CD4-positive, alpha-beta T cell treated with Interleukin-21 for 1 hour (primary cell): ENCODE data around the gene SLBP.

ENCODE experiments used
- DNase-seq: peaks from one replicate; pipeline ENCODE4 v3.0.0-alpha.2; 2020

The SLBP gene

DNA sequence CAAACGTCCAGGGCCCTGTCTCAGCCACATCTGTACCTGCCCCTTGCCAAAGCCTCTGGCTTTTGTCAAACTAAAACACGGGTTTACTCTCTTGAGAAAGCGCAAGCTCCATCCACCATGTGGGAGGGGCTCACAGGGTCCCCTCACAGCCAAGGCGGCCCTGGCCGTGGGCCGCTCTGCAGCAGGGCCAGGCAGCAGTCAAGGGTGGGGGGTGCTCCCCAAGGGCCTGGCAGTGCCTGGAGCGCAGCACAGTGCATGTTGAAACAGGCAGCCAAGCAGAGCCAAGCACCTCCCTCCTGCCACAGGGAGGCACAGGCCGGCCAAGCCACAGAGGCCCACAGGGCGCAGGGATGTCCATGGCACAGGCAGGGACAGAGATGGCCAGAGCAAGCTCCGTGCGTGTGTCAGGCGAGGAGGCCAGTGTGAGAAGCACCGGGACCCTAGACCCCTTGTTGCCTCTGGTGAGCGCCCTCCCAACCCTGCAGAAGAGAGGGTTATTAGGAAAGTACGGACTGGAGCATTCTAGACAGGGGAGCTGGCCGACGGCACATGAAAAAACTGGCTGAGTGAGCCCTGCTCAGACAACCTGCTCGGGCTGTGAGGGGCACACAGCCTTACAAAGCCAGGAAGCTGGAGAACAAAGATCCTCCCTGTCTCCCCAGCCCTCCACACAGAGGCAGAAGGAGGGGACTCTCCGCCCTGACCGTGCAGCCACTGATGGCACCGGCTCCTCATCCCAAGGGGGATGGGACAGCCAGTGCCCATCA lies 67.0 kb downstream of the SLBP start:
- DNase-seq = no peak

- DNase-seq = no peak
Measured at GRCh38 chr4:1643971-1644735, 68.0 kb downstream of the SLBP start.
